Astrocyte (in vitro differentiated cells and primary cell): ENCODE results near the gene LMX1B.

ENCODE experiments used
- CTCF ChIP-seq: IDR thresholded peaks from 2 replicates; pipeline ENCODE4 v1.5.1; 2011; ENCODE audit warnings: low read depth, mild to moderate bottlenecking, inconsistent platforms, low read length, moderate library complexity; ENCODE audit not compliant: insufficient read depth
- EZH2 ChIP-seq: IDR thresholded peaks from 2 replicates; pipeline ENCODE4 v1.6.1; 2012; ENCODE audit warnings: mild to moderate bottlenecking, low read length, inconsistent platforms; ENCODE audit not compliant: insufficient read depth

DNA sequence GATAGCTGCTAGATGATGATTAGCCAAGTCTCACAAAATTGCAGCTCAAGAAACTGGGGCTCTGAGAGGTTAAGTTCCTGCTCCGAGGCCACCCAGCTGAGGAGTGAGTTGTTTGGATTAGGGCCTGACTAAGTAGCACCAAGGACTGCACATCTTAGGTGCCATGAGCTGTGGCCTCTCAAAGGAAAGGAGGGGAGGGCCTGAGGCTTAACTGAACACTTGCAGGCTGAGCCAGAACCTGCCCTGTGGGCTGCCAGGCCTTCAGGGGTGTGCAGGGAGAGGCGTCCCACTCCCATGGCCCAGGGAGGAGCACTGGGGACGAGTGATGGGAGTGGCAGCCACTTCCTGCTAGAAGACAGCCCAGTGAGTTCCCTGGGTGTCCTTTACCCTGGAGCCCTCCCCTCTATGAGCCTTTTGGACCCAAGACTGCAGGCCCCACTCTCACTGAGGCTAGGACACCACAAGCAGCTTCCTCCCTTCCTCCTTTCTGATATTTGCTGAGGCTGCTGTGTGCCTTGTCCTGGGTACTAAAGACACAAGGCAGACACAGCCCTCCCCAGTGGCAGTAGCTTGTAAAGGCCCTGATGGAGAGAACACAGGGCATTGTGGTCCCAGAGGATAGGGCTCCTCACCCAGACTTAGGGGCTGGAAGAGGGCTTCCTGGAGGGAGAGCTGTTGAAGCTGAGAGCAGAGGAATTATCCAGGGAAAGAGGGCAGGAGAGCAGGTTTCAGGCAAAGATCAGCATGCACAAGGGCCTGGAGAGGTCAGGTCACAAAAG is 22.1 kb downstream of the LMX1B start:
- TF ChIP-seq CTCF (no peak), EZH2 (no peak)
